Eye (tissue), 1 donor: ENCODE data around the gene APOL3.
"Not testable (repeated sequence)": the region's sequence is repeated elsewhere in the genome, so short reads cannot be mapped to it uniquely, and the experiment has no call there.

Experiments used
- DNase-seq: peaks from one replicate; pipeline ENCODE4 v3.0.0-alpha.2; 2015

Gene APOL3

DNA sequence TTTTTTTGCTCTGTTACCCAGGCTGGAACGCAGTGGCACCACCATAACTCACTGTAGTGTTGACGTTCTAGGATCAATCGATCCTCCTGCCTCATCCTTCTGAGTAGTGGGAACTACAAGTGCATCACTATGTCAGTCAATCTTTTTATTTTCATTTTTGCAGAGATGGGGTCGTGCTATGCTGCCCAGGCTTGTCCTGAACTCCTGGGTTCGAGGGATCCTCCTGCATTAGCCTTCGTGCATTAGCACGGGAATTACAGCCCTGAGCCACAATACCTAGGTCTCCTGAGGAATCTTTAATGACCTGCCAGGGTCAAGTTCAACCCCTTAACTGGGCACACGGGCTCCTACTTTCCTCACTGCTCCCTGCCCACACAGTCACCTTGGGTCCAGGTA, 4.4 kb downstream of the APOL3 start:
- DNase-seq: no peak

DNA sequence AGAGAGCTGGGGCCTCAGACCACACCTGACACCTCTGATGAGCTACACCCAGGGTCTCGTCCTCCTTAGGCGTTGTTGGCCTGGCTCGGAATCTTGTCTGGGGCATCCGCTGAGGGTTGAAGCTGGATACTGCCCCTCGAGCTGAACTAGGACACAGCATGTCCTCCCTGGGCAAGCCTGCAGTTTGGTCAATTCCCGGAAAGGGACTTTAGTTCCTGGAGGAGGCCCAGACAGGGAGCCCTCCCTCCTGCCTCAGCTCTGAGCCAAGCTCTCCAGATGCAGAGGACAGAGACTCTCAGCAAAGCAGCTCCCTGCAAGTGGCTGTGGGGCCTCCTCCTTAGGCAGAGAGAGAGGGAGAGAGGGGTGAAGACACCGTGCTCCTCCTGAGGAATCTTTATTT, 4.9 kb downstream of the APOL3 start:
- peak; percentile 21 for DNase-seq

DNA sequence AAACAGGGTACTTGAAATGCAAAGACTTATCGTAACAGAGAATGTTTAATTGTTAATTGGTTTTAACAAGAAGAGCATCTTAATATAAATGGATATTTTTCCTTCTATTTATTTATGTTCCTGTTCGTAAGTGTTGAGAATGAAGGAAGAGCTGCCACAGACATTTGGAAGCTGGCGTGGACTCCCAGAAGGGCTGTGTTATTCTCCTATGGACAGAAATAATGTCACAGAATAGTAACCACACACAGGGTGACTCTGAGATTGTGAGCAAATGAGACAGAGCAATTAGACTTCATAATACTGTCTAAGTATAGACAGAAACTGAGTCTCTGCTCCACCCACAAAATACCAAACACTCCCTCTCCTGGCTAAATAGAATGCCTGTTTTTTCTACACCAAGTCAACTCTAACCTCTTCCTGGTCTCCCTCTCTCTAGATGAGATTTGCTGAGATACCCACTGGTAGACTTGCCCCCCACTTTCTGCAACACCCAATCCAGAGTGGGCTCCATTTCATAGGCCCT, 6.1 kb downstream of the APOL3 start:
- no peak for DNase-seq

DNA sequence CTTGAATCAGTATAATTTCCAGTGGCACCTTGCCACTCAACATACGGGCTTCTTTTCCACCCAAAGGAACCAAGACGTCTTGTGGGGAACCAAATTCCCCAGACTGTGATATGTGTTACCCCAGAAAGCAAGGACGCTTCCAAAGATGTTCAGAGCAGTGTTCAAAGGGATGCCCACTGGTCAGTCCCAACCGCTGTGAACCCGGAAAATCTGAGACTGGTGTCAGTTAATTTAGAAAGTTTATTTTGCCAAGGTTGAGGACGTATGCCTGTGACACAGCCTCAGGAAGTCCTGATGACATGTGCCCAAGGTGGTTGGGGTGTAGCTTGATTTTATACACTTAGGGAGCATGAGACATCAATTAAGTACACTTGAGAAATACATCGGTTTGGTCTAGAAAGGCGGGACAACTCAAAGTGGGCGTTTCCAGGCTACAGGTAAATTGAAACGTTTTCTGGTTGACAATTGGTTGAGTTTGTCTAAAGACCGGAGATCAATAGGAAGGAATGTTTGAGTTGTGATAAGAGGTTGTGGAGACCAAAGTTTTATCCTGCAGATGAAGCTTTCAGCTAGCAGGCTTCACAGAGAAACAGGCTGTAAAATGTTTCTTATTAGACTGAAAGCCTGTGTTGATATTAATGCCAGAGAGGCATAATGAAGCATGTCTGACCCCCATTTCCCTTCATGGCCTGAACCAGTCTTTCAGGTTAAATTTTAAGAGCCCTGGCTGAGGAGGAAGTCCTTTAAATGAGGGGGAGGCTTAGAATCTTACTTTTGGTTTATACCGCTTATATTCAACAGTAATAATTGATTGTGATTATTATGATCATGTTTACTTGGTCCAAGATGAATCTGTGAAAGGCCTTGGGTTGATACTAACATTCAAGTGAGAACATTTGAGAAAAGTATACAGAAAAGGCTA, 6.8 kb downstream of the APOL3 start:
- no peak for DNase-seq

DNA sequence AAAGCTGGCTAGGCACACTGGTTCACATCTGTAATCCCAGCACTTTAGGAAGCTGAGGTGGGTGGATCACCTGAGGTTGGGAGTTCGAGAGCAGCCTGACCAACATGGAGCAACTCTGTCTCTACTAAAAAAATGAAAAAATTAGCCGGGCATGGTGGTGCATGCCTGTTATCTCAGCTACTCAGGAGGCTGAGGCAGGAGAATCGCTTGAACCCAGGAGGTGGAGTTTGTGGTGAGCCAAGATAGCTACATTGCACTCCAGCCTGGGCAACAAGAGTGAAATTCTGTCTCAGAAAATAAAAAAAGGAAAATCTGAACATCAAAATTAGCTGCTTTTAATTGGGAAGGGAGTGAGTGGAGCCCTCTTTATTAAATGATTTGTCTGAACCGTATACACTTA, 7.7 kb downstream of the APOL3 start:
- DNase-seq: not testable (repeated sequence)

DNA sequence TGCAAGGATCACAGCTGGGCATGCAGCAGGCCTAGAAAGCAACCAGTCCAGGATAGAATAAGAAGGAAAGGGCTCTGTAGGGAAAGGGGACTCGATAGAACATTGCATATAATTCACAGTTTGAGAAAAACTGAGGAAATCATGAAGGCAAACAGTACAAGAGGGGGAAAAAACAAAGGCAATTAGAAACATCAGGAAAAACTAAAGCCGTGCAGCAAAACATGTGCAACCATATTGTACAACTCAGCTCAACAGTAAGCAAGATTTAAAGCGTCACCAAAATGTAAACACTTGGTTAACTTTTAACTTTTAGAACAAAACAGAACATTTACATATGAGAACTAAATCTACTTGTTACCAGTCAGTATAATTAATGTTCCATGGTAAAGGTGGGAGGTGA, 8.5 kb downstream of the APOL3 start:
- DNase-seq: no peak

DNA sequence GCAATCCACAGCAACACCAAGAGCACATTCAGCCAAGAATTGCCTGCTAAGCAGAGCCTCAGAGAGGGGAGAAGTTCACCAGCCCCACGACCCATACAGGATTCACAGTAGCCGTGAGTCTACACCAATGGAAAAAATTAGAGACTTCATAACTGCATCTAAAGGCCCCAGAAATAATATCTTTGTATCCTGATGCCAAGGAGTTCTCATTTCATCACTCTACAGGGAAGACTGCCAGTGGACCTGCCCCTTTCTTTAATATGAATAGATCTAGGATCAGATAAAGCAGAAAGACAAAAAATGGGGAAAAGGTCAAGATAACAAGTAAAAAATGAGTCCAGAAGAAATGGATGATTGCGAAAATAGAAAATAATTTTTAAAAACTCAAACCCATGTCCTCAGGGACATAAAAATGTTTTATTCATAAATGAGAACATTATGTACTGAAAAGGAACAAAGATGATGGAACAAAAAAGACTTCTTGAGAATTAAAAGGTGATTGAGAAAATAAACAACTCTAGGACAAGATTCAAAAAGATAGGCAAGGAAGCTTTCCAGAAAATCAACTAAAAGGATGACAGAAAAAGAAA, 9.5 kb downstream of the APOL3 start:
- no peak for DNase-seq

DNA sequence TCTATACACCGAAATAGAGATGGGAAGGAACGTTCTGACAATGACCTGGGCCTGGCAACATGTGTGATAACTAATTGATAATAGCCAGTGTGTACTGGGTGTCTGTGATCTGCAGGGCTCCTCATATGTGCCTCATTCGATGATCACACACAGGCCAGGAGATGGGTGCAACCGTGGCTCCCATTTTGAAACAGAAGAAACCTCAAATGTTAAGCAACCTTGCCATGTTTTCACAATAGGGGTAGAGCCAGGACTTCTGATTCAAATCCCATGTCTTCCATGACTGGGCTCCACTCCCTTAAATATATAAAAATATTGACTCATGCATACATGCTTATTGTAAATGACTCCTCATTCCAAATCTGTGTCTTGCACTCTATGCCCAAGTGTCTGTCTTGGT, 11.1 kb downstream of the APOL3 start:
- no peak for DNase-seq

DNA sequence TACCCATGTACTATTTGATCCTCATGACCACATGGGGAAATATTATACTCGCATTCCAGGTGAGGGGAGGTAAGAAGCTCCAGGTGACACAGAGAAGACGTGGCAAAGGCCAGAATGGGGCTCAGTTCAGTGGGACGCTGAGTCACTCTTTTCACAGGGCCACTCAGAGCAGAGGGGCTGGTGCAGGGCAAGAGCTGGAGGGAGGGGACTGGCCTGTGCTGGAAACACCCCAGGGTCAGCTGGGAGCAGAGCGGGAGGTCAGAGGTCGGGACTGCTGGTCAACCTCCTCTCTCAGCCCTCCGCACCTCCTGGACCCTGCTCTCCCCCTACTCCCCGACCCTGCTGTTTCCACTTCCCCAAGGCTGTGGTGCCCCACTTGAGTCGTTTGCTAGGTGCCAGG, 12.1 kb downstream of the APOL3 start:
- no peak for DNase-seq

DNA sequence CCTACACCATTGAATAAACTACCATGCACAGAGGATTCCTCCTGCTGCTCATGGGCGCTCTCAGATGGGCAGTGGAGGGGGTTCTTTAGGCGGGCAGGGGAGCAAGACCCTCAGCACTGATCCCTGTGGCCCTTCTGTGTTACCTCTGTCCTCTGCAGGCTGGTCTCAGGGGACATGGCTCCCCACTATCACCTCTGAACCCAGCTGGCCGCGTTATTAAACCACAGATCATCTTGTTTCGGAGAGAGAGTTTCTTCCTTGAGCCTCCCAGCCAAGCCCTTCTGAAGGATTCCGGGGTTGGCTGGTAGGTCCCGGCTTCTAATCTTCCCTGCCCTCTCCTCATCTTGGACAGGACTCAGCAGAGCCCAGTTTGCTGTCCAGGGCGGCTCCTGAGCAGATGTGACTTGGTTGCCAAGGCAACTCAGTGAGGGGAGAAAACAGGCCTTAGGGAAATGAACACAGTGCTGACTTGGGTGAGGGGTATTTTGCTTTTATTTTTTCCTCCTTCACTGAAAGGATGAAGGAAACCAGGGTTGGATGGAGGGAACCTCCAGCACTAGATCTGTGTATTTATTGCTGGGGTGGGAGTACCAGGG, 13.3 kb downstream of the APOL3 start:
- DNase-seq: peak; percentile 14

DNA sequence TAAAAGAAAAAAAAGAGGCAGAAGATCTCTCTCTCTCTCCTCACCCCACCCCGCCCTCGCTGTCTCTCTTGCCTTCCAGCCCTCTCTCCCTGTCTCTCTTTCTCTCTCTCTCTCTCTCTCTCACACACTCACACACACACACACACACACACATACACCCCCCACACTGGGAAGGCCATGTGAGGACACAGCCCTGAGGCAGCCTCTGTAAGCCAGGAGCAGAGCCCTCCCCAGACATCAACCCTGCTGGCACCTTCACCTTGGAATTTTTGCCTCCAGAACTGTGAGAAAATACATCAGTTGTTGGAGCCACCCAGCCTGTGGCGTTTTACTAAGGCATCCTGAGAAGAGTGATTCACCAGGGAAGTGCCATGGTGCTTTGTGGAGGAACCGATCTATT, 14.7 kb downstream of the APOL3 start:
- no peak for DNase-seq

DNA sequence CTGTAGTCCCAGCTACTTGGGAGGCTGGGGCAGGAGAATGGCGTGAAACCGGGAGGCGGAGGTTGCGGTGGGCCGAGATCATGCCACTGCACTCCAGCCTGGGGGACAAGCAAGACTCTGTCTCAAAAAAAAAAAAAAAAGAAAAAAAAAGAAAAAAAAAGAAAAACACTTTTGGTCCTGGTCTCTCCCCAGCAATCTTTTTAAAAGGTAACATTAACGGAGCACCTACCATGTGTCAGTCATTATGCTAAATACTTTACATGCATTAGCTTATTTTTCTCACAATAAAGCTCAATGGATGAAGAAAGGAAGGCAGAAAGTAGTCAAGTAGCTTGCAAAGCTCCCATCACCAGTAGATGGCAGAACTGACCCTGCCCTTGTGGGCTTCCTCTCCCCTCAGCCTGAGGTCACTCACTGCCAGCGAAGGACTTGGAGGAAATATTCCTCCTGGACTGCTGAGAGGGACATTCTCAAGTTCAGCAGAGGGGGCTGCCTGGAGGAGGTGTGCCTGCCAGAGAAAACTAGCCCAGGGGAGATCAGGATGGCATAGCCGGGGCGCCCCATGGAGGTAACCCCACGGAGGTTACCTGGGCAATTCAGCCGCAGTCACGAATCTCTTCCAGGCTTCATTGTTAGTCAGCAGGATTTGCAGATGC, 15.5 kb downstream of the APOL3 start:
- DNase-seq: peak; percentile 85

DNA sequence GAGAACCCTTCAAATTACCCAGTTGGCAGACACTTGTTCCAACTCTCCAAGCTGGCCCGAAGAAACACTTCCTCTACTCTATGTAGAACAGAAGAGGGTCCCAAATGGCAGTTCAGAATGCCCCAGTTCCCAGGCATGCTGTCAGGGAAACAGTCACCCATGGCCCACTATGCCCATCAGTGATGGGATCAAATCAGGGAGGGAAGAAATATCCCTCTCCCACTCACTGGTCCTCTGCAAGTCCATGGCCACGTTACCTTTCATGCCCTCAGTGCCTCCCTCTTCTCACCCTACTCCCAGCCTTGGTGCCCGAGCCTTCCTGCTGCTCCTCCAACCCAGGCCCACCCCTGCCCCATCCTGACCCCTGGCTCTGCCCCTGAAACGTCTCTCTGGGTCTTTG, 16.6 kb downstream of the APOL3 start:
- DNase-seq: no peak

DNA sequence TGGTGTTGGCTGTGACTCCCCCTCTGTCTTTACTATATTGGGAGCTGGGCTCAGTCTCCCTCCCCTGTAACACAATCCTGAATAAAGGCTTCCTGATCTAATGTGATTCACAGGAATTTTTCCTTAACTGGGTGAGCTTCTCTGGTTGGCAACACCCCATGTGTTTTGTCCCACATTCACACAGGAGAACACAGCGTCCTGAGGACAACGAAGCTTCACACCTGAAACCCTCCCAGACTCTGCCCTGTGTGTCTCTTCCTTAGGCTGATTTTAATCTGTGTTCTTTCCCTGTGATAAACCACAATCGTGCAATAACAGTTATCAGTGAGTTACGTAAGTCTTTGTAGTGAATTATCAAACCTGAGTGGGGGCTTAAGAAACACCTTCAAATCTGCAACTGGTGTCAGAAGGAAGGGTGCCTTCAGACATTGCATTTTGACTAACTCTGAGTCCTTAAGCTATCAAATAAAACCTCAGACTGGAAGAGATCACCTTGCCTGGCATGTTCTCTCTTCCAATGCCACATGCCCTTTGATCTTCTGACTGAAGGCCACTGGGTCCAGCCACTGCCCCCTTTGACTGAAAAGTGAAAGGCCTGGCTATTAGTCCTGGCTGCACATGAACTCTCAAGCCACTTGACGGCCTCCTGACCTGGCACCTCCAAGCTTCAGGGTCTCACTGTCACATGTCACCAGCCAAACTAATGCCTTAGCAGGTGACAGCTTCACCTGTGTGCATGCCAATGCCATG, 17.3 kb downstream of the APOL3 start:
- no peak for DNase-seq

DNA sequence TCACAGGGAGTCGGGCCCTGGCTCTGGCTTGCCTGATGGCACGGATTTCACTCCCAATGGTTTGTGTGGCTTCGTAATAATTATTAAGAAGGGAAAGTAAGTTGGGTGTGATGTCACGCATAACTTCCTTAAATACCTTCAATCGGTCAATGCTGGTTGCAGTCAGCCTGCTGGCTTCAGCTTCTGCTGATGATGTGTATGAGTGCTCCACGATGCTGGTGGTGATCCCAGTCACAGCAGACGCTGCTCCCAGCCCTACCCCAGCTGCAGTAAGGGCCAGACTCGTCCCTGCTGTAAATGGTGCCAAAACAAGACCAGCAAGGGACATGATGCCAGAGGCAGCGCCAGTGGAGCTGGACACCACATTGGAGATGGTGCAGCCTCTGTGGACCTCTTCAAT, 19.1 kb downstream of the APOL3 start:
- DNase-seq: no peak

DNA sequence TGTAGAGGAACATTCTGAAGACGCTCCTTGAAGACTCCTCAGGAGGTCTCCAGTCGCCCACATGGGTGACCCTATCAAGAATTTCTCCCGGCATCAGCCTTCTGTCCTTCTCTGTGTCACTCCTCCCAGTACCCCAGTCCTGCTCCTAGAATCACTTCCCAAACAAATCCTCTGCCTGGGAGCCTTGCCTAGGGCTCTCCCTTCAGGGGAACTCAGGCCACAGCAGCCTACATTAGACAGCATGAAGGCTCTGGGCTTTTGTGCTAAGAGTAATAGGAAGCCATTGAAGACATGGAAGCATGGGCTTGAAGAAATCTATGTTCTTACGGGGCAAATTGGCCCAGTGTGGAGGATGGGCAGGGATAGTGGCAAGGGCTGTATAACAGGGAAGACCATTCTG, 21.8 kb downstream of the APOL3 start:
- DNase-seq: not testable (repeated sequence)

DNA sequence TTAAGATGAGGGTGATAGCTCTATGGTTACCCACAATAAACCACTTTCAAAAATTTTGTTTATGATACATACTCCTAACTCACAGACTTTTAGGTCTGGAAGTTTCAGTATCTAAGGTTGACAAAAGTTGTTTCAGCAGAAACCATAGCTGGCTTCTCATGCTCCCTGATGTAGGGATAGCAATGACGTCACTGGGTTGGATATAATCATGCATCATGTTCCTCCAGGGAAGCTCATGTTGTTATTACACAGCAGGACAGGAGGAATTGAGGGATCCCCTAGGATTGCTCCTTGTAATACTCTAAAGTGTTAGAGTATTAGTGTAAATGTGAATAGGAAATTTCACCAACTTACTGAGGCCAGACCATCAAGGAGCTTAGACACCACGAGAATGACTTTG, 23.6 kb downstream of the APOL3 start:
- no peak for DNase-seq

DNA sequence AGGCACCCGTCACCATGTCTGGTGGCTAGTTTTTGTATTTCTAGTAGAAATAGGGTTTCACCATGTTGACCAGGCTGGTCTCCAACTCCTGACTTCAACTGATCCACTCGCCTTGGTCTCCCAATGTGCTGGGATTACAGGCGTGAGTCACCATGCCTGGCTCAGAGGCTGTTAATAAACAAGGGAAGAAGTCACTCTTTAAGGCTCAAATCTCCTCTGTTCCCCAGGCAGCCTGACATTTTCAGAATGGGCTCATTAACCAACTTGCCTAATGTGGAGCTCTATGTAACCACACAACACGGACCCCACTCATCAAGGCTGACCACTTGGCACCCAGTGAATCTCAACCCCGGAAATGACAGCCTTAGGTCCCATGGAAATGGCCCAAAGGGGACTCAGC, 24.1 kb downstream of the APOL3 start:
- DNase-seq: no peak

DNA sequence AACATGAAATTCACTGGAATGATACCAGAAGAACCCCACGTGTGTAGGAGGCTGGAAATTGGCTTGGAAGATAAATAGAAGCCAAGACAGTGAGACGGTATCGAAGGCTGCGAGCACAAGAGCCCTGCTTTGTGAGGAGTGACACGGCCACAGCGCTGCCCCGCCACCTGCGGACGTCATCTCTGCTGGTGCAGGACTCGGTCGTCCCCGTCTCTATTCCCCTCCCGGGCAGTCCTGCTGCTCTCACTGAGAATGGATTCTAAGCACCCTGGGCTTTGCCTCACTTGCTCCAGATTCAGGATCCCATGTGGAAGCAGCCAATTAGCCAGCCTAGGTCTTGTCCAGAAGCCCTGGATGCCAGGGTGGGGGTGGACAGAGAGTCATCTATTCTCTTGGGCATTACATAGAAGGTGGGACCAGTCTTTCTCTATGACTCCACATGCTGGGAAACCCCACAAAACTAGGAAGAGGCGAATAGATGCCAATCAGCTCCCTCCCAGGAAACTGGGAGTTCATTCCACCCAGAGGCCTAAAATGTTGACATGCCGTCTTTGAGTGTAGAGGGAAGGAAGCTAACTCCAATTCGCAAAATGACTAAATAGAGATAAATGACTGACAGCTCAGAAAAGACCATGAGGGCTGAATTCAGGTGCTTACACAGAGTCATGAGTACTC, 25.1 kb downstream of the APOL3 start:
- no peak for DNase-seq

DNA sequence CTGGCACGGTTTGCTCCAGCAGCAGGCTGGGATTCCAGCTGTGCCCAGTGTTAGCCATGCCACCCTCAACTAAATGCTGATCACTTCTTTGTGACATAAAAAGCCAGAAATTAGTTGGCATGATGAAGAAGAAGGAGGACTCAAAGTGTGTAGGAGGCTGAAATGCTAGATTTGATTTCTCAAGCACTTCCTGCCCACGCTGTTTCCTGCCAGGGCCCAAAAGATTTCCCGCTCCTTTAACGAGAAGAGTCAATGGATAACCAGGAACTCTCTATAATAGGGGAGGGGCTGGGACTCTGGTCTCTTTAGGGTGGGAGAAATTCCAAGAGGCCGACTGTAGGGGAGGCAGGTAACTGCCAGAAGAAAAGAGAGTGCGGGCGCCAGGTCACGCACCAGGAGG, 26.4 kb downstream of the APOL3 start:
- no peak for DNase-seq

DNA sequence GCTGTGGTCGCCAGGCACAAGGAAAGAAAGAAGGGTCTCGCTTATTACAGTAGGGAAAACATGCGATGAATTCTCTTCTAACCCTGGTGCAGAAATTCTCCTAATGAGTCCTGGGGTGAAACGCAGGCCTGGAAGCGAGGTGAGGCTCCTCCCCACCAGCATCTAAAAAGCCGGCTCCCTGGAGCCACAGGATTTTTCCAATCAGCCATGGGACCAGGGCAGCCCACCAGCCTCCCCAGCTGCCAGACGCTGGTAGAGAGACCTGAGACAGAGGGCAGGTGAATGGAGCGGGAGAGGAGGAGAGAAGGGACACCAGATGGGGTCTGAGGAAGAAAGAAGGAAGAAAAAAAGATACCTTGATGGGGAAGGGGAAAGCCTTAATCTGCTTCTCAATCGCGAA, 28.6 kb downstream of the APOL3 start:
- no peak for DNase-seq
